H7 (cell line): ENCODE measurements around the gene UBXN7. TPM values are rescaled to one million over a fixed set of nuclear protein-coding genes. Genes with fewer than 3 reads are reported as not detected.
"Not testable (repeated sequence)": the region's sequence is repeated elsewhere in the genome, so short reads cannot be mapped to it uniquely, and the experiment has no call there.

Experiments used
- DNase-seq: peaks from one replicate; pipeline ENCODE4 v3.0.0; 2012
- H3K27me3 ChIP-seq: 2 replicates; pipeline ENCODE4 v1.6.0; 2011; ENCODE audit warnings: mild to moderate bottlenecking, low read length; ENCODE audit not compliant: control insufficient read depth, insufficient read depth
- H3K36me3 ChIP-seq: replicated peaks from 2 replicates; pipeline ENCODE4 v1.5.1; 2011; ENCODE audit warnings: low read length; ENCODE audit not compliant: control insufficient read depth, insufficient read depth
- H3K4me3 ChIP-seq: 2 replicates; pipeline ENCODE4 v1.5.1; 2011; ENCODE audit warnings: low read depth, mild to moderate bottlenecking, control low read depth, low read length, moderate library complexity; ENCODE audit not compliant: insufficient read depth
- total RNA-seq: library from RNA; depleted of rRNA; stranded (reverse); fragments of >200 nt; shearing (Covaris generic); gene quantifications from 2 replicates; pipeline ENCODE4 v1.2.3, GENCODE V29; 2014

The UBXN7 gene
- total RNA-seq, 1 experiment from 2014 or later, result 14.4 TPM

DNA sequence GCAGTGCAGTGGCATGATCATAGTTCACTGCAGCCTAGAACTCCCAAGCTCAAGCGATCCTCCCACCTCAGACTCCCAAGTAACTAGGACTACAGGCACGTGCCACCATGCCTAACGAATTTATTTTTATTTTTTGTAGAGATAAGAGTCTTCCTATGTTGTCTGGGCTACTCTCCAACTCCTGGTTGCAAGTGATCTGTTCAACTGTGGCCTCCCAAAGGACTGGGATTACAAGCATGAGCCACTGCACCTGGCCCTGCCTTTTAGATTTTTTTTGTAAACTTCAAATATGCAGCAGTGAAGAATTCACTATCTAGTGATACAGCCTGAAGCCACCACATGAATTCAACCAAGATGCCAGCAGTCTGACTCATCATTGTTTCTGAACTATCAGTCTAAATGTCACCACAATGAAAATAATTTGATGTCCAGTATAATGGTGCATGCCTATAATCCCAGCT lies 32.7 kb downstream of the UBXN7 start:
- Histone ChIP-seq H3K36me3 (peaks cover 5% of the 10 kb centered on the region), H3K27me3 (no peaks in the 10 kb centered on the region), H3K4me3 (no peak overlapping the region)
- no peak for DNase-seq

DNA sequence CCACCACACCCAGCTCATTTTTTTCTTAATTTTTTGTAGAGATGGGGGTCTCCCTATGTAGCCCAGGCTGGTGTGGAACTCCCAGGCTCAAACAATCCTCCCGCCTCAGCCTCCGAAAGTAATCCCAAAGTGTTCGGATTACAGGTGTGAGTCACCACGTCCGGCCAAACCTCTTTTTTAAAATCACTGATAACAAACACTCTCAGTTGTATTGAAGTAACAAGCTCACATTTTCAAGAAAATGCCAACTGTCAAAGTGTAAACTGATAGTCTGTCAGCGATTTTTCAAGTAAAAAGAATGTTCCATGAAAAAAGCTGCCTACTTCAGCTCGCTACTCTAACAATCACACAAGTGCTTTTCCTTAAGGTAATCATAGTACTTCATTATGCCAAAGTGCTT lies 33.4 kb downstream of the UBXN7 start:
- Histone ChIP-seq H3K4me3 (no peak overlapping the region), H3K27me3 (no peaks in the 10 kb centered on the region), H3K36me3 (peaks cover 5% of the 10 kb centered on the region)
- DNase-seq, result no peak

DNA sequence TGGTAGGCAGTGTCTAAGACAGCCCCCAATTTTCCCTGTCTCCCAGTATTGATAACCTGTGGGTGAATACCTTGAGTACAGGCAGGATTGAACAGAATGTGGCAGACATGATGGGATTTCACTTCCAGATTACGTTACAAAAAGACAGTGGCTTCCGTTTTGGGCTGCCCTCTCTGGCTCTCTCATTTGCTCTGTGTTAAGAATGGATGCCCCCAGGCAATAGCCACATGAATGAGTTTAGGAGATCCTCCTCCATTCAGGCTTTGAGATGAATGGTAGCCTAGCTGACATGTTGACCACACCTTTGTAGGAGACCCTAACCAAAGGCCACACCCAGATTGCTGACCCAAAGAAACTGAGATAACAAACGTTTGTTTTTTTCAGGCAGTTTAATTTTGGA lies 34.3 kb downstream of the UBXN7 start:
- Histone ChIP-seq H3K36me3 (peaks cover 5% of the 10 kb centered on the region), H3K4me3 (no peak overlapping the region)
- DNase-seq, result no peak

DNA sequence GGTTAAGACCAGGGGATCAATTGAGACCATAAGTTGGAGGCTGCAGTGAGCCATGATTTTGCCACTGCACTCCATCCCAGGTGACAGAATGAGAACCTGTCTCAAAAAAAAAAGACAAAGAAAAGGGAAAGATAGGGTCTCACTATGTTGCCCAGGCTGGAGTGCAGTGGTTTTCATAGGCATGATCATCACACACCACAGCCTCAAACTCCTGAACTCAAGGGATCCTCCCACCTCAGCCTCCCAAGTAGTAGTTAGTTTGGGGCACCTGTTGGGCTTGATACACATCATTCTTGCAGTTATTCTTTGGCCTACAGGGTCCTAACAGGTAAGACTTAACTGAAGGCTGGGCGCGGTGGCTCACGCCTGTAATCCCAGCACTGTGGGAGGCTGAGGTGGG lies 42.1 kb downstream of the UBXN7 start:
- no peaks in the 10 kb centered on the region for H3K27me3 ChIP-seq
- H3K4me3 ChIP-seq, result no peak overlapping the region
- peaks cover 15% of the 10 kb centered on the region for H3K36me3 ChIP-seq
- no peak for DNase-seq

More for the DNA sequence above, 34.3 kb downstream of the UBXN7 start:
- no peaks in the 10 kb centered on the region for H3K27me3 ChIP-seq

DNA sequence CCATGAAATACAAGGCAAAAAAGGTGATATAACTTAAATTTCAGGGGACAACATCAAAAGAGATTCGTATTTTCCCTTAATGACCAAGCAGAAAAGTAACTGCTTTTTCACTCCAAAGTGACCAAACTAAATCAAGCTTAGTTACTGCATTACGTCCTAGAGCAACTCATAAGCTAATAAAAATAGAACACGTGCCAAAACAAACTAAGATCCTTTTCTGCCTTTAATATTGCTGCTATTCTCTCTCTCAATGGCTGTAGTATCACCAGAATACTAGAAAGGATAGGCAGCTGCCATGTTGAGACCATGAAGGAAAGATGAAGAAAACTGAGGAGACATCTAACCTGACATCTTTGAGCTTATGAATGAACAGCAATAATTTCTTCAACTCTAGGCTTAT lies 43.3 kb downstream of the UBXN7 start:
- H3K36me3 ChIP-seq, result peaks cover 15% of the 10 kb centered on the region

DNA sequence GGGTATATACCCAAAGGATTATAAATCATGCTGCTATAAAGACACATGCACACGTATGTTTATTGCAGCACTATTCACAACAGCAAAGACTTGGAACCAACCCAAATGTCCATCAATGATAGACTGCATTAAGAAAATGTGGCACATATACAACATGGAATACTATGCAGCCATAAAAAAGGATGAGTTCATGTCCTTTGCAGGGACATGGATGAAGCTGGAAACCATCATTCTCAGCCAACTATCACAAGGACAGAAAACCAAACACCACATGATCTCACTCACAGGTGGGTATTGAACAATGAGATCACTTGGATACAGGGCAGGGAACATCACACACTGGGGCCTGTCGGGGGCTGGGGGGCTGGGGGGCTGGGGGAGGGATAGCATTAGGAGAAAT lies 44.3 kb downstream of the UBXN7 start:
- DNase-seq, H3K4me3 ChIP-seq, H3K27me3 ChIP-seq: not testable (repeated sequence)
- peaks cover 15% of the 10 kb centered on the region for H3K36me3 ChIP-seq

More for the DNA sequence above, 43.3 kb downstream of the UBXN7 start:
- H3K4me3 ChIP-seq, result no peak overlapping the region
- H3K27me3 ChIP-seq, result no peaks in the 10 kb centered on the region
- DNase-seq, result no peak

DNA sequence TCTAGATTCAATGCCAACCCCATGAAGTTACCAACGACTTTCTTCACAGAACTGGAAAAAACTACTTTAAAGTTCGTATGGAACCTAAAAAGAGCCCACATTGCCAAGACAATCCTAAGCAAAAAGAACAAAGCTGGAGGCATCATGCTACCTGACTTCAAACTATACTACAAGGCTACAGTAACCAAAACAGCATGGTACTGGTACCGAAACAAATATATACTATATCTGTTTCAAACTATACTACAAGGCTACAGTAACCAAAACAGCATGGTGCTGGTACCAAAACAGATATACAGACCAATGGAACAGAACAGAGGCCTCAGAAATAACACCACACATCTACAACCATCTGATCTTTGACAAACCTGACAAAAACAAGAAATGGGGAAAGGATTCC lies 45.4 kb downstream of the UBXN7 start:
- not testable (repeated sequence) for H3K4me3 ChIP-seq, H3K27me3 ChIP-seq, DNase-seq
- peaks cover 15% of the 10 kb centered on the region for H3K36me3 ChIP-seq

DNA sequence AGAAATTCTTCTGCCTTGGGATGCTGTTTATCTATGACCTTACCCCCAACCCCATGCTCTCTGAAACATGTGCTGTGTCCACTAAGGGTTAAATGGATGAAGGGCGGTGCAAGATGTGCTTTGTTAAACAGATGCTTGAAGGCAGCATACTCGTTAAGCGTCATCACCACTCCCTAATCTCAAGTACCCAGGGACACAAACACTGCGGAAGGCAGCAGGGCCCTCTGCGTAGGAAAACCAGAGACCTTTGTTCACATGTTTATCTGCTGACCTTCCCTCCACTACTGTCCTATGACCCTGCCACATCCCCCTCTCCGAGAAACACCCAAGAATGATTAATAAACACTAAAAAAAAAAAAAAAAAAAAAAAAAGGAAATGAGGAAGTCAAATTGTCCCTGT lies 46.2 kb downstream of the UBXN7 start:
- not testable (repeated sequence) for DNase-seq, H3K27me3 ChIP-seq, H3K4me3 ChIP-seq
- H3K36me3 ChIP-seq, result peaks cover 13% of the 10 kb centered on the region

DNA sequence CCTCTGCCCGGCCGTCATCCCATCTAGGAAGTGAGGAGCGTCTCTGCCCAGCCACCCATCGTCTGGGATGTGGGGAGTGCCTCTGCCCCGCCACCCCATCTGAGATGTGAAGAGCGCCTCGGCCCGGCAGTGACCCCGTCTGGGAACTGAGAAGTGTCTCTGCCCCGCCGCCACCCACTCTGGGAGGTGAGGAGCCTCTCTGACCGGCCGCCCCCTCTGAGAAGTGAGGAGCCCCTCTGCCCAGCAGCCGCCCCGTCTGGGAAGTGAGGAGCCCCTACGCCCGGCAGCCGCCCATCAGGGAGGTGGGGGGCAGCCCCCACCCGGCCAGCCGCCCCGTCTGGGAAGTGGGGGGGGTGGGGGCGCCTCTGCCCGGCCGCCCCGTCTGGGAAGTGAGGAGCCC lies 46.8 kb downstream of the UBXN7 start:
- not testable (repeated sequence) for H3K27me3 ChIP-seq, DNase-seq, H3K4me3 ChIP-seq
- peaks cover 11% of the 10 kb centered on the region for H3K36me3 ChIP-seq

DNA sequence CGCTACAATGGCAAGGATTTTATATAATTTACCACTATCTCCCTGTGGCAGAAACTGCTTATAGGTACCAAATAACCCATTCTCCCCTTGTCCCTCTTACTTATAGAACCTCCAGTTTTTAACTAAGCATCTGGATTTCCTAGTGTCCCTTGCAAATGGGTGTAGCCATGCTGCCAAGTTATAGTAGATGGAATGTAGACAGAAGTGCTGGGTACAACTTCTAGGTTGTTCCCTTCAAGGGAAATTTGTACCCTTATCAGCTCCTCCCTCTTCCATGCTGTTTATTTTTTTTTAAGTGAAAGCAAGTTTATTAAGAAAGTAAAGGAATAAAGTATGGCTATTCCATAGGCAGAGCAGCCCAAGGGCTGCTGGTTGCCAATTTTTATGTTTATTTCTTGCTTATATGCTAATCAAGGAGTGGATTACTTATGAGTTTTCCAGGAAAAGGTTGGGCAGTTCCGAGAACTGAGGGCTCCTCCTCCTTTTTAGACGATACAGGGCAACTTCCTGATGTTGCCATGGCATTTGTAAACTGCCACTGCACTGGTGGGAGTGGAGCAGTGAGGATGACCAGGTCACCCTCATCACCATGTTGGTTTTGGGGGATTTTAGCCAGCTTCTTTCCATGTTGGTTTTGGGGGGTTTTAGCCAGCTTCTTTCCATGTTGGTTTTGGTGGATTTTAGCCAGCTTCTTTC lies 53.9 kb downstream of the UBXN7 start:
- no peak for DNase-seq
- Histone ChIP-seq H3K4me3 (no peak overlapping the region), H3K36me3 (no peaks in the 10 kb centered on the region), H3K27me3 (no peaks in the 10 kb centered on the region)

DNA sequence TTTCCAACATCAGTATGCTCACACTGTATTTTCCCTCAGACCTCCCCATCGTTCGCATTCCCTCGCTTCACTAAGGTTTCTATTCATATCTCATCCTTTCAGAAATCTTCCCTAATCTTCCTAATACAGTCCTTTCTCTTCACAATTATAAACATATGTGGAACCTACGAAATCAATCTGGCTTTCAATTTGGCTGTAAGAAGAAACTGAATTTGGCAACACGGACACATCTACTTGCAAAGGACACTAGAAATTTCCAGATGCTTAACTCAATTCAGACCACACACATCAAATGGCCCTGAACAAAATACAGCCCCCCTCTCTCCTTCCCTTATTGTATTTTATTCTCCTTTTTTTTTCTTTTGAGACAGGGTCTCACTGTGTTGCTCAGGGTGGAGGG lies 54.9 kb downstream of the UBXN7 start:
- Histone ChIP-seq H3K27me3 (no peaks in the 10 kb centered on the region), H3K36me3 (no peaks in the 10 kb centered on the region), H3K4me3 (no peak overlapping the region)
- no peak for DNase-seq

DNA sequence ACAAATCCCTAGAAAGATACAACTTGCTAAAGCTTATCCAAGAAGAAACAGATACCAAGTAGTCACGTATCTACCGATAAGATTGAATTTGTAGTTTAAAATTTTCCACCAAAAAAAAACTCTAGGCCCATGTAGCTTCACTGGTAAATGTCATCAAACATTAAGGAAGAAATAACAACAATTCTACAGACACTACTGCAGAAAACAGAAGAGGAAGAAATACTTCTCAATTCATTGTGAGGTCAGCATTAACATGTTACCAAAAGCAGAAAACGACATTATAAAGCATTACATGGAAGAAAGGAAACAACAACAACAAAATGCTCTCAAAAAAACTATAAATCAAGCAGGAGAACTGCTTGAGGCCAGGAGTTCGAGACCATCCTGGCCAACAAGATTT lies 66.5 kb downstream of the UBXN7 start:
- no peak overlapping the region for H3K4me3 ChIP-seq
- no peaks in the 10 kb centered on the region for H3K27me3 ChIP-seq
- no peak for DNase-seq
- peaks cover 10% of the 10 kb centered on the region for H3K36me3 ChIP-seq

DNA sequence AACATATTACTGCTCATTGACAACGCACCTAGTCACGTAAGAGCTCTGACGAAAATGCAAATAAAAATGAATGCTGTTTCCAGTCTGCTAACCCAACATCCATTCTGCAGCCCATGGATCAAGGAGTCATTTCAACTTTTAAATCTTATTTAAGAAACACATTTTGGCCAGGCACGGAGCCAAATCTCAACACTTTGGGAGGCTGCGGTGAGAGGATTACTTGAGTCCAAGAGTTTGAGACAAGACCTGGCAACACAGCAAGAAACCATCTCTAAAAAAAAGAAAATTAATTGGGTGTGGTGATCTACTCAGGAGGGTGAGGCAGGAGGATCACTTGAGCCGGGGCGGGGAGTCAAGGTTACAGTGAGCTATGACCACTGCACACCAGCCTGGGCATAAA lies 71.6 kb downstream of the UBXN7 start:
- H3K36me3 ChIP-seq, result peaks cover 15% of the 10 kb centered on the region
- no peaks in the 10 kb centered on the region for H3K27me3 ChIP-seq
- no peak overlapping the region for H3K4me3 ChIP-seq
- no peak for DNase-seq

DNA sequence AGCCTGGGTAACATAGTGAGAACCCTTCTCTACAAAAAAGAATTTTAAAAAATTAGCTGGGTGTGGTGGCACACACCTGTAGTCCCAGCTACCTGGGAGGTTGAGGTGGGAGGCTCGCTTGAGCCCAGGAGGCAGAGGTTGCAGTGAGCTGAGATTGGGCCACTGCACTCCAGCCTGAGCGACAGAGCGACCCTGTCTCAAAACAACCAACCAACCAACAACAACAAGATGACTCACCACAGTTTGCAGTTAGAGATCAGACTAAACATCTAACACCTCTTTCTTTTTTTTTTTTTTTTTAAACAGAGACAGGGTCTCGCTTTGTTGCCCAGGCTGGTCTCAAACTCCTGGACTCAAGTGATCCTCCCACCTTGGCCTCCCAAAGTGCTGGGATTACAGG lies 73.7 kb downstream of the UBXN7 start:
- not testable (repeated sequence) for H3K4me3 ChIP-seq, DNase-seq, H3K27me3 ChIP-seq
- H3K36me3 ChIP-seq, result peaks cover 18% of the 10 kb centered on the region

DNA sequence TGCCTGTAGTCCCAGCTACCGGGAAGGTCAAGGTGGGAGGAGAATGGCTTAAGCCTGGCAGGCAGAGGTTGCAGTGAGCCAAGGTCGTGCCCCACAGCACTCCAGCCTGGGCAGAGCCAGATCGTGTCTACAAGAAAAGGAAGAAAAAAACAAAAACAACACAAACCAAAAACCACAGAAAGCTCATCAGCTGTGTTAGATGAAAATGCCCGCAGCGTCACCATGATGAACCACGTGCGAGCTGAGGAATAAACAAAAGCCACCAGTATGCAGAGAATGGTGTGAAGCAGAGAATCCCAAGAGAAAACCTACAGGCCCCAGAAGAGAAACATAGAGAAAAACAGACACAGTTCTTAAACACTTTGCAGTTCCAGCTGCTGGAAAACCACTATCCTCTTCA lies 74.3 kb downstream of the UBXN7 start:
- no peak for DNase-seq
- peaks cover 18% of the 10 kb centered on the region for H3K36me3 ChIP-seq

DNA sequence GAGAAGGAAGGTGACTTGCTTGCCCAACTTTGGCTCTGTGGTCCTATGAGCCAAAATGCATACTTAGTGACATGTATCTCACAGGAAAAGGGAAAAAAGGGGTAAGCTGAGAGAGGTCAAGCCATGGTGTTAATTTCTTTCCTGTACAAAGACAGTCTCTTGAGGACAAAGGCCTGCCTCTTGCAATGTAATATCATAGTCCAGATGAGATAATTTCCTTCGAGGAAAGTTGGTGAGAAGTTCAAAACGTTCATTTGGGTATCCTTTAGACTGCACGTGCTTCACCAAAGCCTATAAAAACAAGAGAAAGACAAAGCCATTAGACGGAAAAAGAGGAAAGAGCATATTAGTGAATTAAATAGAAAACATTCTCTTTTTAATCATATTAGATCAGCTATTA lies 75.7 kb downstream of the UBXN7 start:
- no peak overlapping the region for H3K4me3 ChIP-seq
- H3K36me3 ChIP-seq, result peaks cover 16% of the 10 kb centered on the region
- no peaks in the 10 kb centered on the region for H3K27me3 ChIP-seq
- no peak for DNase-seq

More for the DNA sequence above, 74.3 kb downstream of the UBXN7 start:
- Histone ChIP-seq H3K4me3 (no peak overlapping the region), H3K27me3 (no peaks in the 10 kb centered on the region)
